ENCODE results near the gene ZNF560.
"Not testable (repeated sequence)": the region's sequence is repeated elsewhere in the genome, so short reads cannot be mapped to it uniquely, and the experiment has no call there.

Gene ZNF560

DNA sequence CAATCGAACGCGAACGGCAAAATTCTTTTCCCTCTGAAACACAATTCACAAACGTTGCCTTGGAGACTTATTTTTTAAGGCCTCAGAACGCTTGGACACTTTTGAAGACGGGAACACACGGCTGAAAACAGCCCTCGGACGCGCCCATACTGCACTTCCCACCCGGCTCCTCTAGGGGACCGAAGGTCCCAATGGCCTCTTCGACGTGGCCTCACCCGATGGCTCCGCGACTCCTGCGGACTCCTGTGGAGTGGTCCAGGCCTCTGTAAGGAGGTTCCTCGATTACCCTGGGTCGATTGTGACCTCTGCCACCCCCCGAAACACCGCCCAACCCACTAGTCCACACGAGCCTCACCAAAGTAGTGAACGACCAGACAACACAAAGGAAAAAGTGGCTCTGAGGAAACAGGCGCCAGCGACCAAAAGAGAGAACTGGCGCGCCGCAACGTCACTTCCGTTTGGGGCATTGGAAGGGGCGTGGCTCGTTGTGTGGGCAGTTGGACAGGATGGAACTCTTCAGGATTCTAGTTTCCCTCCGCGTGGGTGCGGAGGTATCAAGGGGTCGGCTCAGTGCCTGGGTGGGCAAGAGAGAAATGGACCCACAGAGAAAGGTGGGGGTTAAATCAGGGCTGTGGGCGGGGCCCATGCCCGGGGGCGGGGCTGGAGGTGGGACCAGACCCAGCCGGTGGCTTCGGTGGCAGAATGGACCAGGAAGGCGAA is at the start of gene ZNF560:
Gene ZNF560 (minus strand): TSS at position 434 of the 720 bp plus-strand sequence. CDS start 23,303 bp downstream, outside the sequence.
- DNase-seq: no peak

DNA sequence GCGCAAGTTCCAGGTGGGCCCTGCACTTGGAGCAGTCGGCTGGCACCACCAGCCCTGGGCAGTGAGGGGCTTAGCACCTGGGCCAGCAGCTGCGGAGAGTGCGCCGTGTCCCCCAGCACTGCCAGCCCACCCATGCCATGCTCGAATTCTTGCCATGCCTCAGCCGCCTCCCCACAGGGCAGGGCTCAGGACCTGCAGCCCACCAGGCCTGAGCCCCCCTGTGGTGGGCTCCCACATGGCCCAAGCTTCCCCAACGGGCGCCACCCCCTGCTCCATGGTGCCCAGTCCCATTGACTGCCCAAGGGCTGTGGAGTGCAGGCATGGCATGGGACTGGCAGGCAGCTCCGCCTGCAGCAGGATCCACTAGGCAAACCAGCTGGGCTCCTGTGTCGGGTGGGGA is 49.5 kb upstream of the ZNF560 start:
- no peak for DNase-seq

DNA sequence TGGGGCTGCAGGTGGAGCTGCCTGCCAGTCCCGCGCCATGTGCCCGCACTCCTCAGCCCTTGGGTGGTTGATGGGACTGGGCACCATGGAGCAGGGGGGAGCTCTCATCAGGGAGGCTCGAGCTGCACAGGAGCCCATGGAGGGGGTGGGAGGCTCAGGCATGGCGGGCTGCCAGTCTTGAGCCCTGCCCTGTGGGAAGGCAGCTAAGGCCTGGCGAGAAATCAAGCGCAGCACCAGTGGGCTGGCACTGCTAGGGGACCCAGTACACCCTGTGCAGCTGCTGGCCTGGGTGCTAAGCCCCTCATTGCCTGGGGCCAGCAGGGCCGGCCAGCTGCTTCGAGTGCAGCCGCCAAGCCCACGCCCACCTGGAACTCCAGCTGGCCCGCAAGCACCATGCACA is 42.9 kb upstream of the ZNF560 start:
- DNase-seq: not testable (repeated sequence)

- not testable (repeated sequence) for DNase-seq
Measured at GRCh38 chr19:9539921-9540320, 41.5 kb upstream of the ZNF560 start.

DNA sequence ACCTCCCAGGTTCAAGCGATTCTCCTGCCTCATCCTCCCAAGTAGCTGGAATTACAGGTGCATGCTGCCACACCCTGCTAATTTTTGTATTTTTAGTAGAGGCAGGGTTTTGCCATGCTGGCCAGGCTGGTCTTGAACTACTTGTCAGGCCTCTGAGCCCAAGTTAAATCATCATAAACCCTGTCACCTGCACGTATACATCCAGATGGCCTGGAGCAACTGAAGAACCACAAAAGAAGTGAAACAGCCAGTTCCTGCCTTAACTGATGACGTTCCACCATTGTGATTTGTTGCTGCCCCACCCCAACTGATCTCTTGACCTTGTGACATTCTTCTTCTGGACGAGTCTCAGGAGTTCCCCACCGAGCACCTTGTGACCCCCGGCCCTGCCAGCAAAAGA is 40.8 kb upstream of the ZNF560 start:
- DNase-seq: not testable (repeated sequence)

DNA sequence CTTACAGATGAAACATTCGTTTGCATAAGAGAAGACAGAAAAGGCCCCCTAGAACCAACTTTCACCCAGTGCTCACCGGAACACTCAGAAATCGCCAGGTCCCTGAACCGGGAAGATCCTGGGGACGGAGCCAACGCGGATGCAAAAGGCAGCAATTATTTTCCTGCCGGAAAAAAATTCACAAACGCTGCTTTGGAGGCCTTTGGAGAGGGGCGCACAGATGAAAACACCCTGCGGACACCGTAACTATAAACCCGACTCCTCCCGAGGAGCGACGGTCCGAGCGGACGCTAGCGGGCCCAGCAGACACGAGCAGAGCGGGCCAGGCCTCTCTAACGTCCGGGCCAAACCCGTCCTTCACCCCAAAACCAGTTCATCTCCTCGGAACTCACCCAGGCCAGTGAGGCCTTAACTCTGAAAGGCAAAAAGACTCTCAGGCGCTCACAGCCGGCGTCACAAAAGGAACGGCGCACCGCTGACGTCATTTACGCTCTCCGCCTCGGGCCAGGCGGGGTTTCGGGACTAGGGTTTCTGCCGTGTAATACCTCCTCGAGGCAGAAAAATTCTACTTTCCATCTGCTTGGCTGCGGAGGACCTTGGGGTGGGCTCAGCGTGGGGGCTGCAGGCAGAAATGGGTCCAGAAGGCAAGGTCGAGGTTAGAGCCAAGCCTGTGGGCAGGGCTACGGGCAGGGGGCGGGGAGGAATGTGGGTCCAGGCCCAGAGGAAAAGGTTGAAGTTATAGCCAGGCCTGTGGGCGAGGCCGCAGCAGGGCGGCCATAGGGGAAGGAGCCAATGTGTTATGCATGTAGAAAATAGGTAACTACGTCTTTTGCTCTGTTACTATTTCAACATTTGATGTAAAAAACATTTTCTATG is 40.0 kb upstream of the ZNF560 start, which contains the start of gene ZNF426:
Gene ZNF426 (minus strand): TSS at position 463 of the 876 bp plus-strand sequence. CDS start 2,413 bp downstream, outside the sequence.
- peak; percentile 61 for DNase-seq

- no peak for DNase-seq
Measured at GRCh38 chr19:9535934-9536333, 37.5 kb upstream of the ZNF560 start.

DNA sequence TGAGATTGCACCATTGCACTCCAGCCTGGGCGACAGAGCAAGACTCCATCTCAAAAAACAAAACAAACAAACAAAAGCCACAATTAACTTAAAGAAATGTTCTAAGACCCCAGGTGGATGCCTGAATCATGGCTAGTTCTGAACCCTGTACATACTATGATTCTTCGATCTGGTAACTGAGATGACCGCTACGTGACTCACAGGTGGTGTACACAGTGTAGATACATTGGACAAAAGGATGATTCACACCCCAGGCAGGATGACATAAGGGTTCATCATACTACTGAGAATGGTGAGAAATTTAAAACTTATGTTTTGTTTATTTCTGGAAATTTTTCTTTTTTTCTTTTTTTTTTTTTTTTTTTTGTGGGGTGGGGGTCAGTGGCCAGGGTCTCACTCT is 33.5 kb upstream of the ZNF560 start:
- DNase-seq: no peak

- DNase-seq: no peak
Measured at GRCh38 chr19:9528757-9529336, 30.4 kb upstream of the ZNF560 start.

DNA sequence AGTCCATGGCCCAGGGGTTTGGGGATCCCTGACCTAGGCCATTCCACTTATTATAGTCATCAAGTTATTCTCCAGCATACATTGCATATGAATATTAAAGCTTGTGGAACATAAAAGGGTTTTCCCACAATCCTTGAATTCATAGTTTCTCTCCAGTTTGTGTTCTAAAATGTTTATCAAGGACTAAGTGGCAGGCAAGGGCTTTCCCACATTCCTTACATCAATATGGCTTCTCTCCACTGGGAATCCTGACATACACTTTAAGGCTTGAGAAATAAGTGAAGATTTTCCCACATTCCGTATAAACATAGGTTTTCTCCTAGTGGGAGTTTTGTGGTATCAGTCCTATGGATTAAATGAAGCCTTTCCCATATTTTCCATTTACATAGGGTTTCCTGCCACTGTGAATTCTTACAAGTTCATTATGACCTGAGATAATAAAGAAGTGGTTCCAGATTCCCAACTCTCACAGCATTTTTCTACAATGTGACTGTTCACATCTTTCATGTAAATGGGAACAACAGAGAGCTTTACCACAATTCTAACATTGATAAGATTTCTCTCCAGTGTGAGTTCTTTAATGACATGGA is 25.6 kb upstream of the ZNF560 start:
- no peak for DNase-seq

DNA sequence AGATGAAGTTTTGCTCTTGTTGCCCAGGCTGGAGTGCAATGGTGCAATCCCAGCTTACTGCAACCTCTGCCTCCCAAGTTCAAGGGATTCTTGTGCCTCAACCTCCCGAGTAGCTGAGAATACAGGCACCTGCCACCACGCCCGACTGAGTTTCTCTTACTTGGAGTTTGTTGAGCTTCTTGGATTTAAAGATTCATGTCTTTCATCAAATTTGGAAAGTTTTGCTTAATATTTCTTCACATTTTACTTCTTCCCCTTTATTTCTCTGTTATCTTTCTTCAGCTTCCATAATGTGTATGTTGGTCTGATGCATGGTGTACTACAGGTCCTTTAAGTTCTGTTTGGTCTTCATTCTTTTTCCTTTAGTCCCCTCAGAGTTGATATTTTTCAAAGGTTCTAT is 8.9 kb upstream of the ZNF560 start:
- DNase-seq: no peak

DNA sequence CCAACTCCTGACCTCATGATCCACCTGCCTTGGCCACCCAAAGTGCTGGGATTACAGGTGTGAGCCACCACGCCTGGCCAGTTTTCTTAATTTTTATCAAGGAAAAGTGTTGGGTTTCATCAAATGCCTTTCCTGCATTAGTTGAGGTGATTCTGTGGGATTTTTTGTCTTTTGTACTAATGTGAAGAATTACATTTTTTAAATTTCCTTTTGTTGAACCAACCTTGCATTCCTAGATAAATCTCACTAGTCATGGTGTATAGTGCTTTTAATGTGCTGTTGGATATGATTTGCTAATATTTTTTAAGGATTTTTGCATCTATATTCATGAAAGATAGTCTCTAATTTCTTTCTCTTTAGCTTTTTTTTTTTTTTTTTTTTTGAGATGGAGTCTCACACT is 2.4 kb upstream of the ZNF560 start:
- DNase-seq: no peak

DNA sequence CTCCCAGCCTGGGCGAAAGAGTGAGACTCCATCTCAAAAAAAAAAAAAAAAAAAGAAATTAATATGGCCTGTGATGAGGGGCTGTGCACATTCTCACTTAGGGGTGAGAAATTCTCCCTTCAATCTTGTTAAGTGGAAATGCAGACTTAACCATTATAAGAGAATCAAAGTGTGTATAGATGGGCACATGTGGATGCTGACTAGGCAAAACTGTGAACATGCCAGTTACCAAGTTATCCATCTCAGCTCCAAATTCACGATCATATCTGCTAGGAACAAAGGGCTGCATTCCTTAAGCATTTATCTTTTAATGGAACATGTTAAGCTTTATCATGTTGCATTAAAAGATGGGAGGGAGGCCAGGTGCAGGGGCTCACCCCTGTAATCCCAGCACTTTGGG is 4.3 kb downstream of the ZNF560 start:
- no peak for DNase-seq

DNA sequence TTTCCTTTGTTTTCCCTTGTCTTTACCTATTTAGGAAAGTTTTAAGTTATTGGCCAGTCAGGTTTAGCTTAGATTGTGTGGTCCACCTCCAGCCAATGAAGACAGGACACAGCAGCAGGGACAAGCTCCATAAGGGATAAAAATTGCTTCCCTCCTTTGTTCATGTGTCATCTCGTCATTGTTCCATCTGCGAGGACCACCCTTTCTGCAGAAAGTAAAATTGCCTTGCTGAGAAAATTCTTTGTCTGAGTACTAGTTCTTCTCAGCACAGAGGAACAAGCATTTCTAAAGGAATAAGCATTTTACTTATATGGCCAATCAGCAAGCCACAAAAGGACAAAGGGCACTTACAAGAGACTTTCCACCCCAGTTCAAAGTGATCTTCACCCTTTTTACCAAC is 11.4 kb downstream of the ZNF560 start:
- DNase-seq: no peak

GRCh38 chr19:9485140-9485539 is 13.3 kb downstream of the ZNF560 start:
- no peak for DNase-seq

DNA sequence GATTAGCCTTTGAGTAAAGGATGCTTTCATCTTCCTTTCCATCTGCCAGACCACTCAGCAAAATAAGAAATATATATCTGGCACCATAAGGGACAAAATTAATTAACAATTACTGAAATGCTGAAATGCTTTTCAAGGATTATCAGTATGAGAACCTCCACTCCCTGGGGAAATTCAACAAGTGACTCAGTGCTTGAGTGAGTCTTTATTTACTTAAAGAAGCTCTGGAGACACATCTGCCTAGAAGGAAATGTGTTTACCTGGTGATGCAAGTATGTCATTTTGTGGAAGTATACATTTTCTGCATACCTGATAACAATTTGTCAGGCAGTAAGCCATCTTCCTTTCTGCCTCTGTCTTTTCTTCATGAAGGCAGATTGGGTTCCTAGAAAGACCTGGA is 23.4 kb downstream of the ZNF560 start:
- DNase-seq: no peak

GRCh38 chr19:9467161-9467560 is 31.3 kb downstream of the ZNF560 start:
- no peak for DNase-seq

DNA sequence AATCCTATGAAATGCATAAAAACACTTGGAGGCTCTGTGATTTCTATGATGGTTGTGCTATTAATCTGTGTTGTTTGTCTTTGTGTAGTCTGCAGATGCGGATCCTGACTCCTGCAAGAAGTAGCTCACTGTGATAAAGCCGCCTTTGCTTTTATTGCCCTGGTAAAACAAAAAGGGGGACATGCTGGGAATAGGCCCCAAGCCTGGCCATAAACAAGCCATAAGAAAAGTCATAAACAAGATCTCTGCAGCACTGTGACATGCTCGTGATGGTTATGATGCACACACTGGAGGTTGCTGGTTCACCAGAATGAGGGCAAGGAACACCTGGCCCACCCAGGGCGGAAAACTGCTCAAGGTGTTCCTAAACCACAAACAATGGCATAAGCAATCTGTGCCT is 36.5 kb downstream of the ZNF560 start:
- no peak for DNase-seq

- no peak for DNase-seq
Measured at GRCh38 chr19:9456018-9456689, 42.3 kb downstream of the ZNF560 start.

DNA sequence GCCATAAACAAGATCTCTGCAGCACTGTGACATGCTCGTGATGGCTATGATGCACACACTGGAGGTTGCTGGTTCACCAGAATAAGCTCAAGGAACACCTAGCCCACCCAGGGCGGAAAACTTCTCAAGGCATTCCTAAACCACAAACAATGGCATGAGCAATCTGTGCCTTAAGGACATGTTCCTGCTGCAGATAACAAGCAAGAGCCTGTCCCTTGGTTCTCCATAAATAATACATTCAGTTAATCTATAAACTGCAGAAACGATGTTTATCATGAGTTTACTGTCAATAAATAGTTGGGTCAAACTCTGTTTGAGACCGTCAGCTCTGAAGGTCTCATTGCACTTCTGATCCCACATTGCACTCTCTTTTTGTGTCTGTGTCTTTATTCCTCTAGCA is 44.5 kb downstream of the ZNF560 start:
- DNase-seq: no peak

DNA sequence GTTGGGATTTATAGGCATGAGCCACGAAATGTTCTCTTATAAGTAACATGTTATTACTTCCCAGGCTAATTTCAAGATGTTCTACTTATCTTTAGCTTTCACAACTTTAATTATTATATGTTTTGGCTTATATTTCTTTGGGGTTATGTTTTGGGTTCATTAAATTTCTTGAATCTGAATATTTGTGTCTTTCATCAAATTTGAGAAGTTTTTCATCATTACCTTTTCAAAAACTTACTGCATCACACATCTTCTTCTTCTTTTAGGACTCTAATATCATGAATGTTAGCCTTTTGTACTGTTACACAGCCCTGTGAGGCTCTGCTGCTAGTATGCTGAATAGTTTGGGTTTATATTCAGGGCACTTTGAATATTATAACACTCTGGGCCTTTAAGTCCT is 53.4 kb downstream of the ZNF560 start:
- DNase-seq: no peak

- DNase-seq: no peak
Measured at GRCh38 chr19:9436358-9436757, 62.1 kb downstream of the ZNF560 start.
